ENCODE measurements around the gene PIP4K2A. TPM values are rescaled to one million over a fixed set of nuclear protein-coding genes. Genes with fewer than 3 reads are reported as not detected.

The PIP4K2A gene
- total RNA-seq, 2 donors from 2014 or later, result 21.1 to 24.5 TPM

DNA sequence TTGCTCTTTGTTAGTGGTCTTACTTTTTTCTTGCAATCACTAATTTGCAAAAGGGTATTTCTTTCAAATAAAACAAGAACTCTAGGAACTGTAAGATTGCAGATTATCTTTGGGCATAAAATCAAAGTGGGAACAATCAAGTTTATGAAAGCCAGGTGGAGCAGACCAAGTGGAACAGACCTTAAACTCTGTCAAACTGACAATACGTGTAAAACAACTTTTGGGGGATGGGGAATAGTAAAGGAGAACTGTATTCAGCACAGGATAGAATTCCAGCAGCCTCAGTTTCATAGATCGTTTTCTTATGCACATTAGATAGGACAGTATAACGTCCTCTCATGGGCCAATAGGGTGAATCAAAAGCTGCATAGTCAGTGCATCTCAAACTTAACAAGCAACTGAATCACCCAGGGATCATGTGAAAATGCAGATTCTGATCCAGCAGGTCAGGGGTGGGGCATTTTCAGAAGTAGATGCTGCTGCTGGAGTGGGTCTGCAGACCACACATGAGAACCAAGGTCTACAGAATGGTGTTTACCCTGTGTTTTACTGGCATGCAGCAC, 120.7 kb downstream of the PIP4K2A start:
- DNase-seq, result no peak
- intact Hi-C loops (cut with DNase I), result no loop called here
- ATAC-seq, result no peak

GRCh38 chr10:22593026-22593425, 121.4 kb downstream of the PIP4K2A start:
- no peak for ATAC-seq
- no peak for DNase-seq
- intact Hi-C loops (cut with DNase I), result no loop called here

- intact Hi-C loops (cut with DNase I), result no loop called here
- ATAC-seq, result no peak
- no peak for DNase-seq
These were observed 124.4 kb downstream of the PIP4K2A start for GRCh38 chr10:22589851-22590514.

- intact Hi-C loops (cut with DNase I), result no loop called here
These were observed 125.9 kb downstream of the PIP4K2A start for GRCh38 chr10:22588462-22588861.

GRCh38 chr10:22583683-22584082, 130.7 kb downstream of the PIP4K2A start:
- intact Hi-C loops (cut with DNase I), result no loop called here
- no peak for ATAC-seq
- DNase-seq, result no peak

More at GRCh38 chr10:22588462-22588861, 125.9 kb downstream of the PIP4K2A start:
- no peak for DNase-seq
- no peak for ATAC-seq

DNA sequence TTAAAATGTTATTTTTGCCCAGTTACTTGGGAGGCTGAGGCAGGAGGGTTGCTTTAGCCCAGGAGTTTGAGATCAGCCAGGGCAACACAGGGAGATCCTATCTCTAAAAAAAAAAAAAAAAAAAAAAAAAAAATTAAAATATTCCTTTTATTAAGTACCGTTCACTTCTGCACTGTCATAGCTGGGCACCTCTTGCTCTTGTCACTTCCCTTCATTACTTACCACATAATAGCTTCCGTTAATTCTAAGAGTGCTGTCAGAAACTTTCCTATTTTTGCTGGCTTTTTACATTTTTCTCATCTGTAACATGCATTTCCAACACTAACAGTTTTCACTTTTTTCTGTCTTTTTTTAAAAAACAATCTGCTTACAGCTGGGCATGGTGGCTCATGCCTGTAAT, 132.9 kb downstream of the PIP4K2A start:
- ATAC-seq, result no peak
- no peak for DNase-seq
- intact Hi-C loops (cut with DNase I), result no loop called here

- ATAC-seq (no peak), DNase-seq (no peak)
- intact Hi-C loops (cut with DNase I), result no loop called here
These were observed 133.7 kb downstream of the PIP4K2A start for GRCh38 chr10:22580711-22581110.

GRCh38 chr10:22579826-22580225, 134.6 kb downstream of the PIP4K2A start:
- DNase-seq (no peak), ATAC-seq (no peak)
- intact Hi-C loops (cut with DNase I), result loop anchor here in 1 of 2 donors (10.0 kb wide), 1 partner anchor 405 kb away; no protein-coding TSS in a partner anchor

GRCh38 chr10:22573820-22574569, 140.4 kb downstream of the PIP4K2A start:
- intact Hi-C loops (cut with DNase I), result loop anchor here in 1 of 2 donors (10.0 kb wide), 1 partner anchor 411 kb away; no protein-coding TSS in a partner anchor
- DNase-seq (no peak), ATAC-seq (peak in 1 of 2 donors; percentile 23)

GRCh38 chr10:22570733-22571430, 143.5 kb downstream of the PIP4K2A start:
- ATAC-seq, result peak in 1 of 2 donors; percentile 27
- intact Hi-C loops (cut with DNase I), result loop anchor here in 1 of 2 donors (10.0 kb wide), 1 partner anchor 414 kb away; no protein-coding TSS in a partner anchor
- DNase-seq, result no peak

DNA sequence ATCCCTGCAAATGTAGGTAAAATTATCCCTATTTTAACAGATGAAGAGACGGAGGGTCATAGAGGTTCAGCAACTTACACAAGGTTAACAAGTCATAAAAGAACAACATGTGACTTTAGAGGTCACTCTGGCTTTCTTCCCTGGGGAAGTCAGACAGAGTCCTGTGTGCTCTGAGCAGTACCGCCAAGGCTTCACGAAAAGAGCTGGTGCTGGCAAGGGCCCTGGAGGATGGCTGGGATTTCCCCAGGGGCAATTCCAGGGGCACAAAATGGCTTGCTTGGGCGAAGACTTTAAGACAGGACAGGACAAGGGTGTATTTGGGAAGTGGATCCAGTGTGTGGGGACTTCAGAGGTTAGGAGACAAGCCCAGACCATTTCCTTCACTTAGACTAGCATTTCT, 144.1 kb downstream of the PIP4K2A start:
- intact Hi-C loops (cut with DNase I), result loop anchor here in 1 of 2 donors (10.0 kb wide), 1 partner anchor 415 kb away; no protein-coding TSS in a partner anchor
- DNase-seq, result no peak
- no peak for ATAC-seq

GRCh38 chr10:22568928-22569327, 145.4 kb downstream of the PIP4K2A start:
- ATAC-seq (no peak), DNase-seq (no peak)
- intact Hi-C loops (cut with DNase I), result no loop called here

- DNase-seq (no peak), ATAC-seq (no peak)
- intact Hi-C loops (cut with DNase I), result no loop called here
These were observed 150.3 kb downstream of the PIP4K2A start for GRCh38 chr10:22564060-22564459.

DNA sequence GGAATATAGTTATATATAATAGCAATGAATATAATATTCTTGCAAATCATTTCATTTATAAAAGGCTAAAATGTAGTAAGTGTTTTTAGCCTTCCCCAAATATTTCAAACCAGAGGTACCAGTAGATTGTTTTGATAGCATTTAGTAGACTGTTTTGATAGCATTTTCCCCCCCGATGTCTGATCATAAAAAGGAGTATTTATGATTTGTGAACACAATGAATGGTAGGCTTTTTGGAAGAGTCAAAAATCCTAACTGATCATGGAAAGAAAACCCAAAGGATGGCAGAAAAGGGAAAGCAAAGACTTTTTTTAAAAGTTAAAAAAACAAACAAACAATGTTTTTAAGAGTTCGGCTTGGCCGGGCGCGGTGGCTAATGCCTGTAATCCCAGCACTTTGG, 152.5 kb downstream of the PIP4K2A start:
- ATAC-seq (no peak), DNase-seq (no peak)
- intact Hi-C loops (cut with DNase I), result no loop called here

GRCh38 chr10:22560913-22561239, 153.5 kb downstream of the PIP4K2A start:
- DNase-seq (no peak), ATAC-seq (no peak)
- intact Hi-C loops (cut with DNase I), result no loop called here

DNA sequence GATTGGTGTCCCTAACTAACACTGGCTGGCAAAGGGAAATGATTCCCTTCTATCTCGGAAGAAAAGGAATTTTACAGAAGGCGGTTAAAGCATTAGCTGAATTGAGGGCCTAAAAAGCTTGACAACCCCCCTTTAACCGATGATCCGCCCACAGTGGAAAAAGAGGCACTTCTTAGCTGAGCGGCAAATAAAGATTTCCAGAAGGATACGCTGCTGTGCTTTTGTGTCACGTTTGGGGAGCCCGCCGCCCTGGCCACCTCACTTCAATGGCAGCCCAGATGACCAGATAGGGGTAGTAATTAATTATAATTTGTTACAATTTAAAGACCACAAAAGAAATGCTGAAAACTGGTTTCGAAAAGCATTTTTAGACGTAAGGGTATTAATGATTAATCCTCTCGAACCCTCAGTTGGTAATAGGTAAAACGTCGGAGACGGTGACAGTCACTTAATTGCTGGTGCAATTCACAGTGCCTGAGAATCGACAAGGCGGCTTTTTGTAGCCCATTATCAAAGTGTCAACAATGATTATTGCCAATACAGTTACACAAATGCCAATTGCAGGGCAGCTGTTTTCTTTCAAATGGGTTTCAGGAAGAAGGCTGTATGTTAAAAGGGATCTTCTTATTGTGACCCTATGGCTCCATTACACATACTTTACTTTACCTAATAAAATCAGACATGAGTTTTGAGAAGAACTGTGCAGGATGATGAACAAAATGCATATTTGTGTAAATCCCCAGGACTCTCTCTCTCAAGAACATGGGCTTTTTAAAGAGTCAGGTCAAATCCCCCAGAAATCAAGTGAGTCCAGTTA, 154.1 kb downstream of the PIP4K2A start:
- intact Hi-C loops (cut with DNase I), result no loop called here
- ATAC-seq (no peak), DNase-seq (no peak)

DNA sequence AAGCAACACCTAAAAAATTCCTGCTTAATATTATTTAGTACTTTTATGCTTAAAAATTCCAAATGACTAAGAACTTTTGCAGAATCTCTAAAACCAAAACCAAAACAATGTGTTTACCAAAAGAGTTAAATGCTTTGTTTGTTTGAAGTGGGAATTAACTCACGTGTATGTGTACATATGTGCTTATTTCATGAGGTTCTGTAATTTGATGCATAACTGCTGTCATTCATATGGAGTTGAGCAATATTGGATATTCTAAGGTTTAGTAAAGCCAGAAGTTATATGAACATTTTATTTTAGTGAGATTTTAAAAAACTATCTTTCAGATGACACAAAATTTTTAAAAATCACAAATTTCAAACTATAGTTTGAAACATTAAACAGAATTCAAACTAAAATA, 157.1 kb downstream of the PIP4K2A start:
- no peak for DNase-seq
- ATAC-seq, result no peak
- intact Hi-C loops (cut with DNase I), result loop anchor here in 1 of 2 donors (10.0 kb wide), 1 partner anchor 123 kb away; no protein-coding TSS in a partner anchor

DNA sequence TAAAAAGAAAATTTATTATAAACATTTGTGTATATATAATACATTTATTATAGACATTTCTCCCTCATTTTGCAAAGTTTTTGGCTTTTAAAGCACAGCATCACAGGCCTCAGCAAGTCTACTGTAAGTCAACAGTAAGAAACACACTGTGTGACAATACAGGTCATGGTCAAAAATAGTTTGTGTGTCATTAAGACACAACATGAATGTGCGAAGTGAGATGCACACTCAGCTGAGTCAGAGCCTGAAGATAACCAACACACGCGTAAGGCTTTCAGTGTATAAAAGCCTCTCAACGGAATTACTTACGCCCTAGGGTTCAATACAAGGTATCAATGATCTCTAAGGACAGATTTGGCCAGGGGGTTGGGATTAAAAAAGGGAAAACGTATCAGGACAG, 157.6 kb downstream of the PIP4K2A start:
- DNase-seq (no peak), ATAC-seq (no peak)
- intact Hi-C loops (cut with DNase I), result loop anchor here in 1 of 2 donors (10.0 kb wide), 1 partner anchor 122 kb away; no protein-coding TSS in a partner anchor
